Measurements from ENCODE around the gene NAA50. TPM values are rescaled to one million over a fixed set of nuclear protein-coding genes. Genes with fewer than 3 reads are reported as not detected.

Gene NAA50
- total and polyA plus RNA-seq, 10 of the 15 experiments (the other 5 are each of a cell fraction or from before 2014, with no cell fraction given) = 31.7 to 205 (median 110) TPM

- H4K20me1 ChIP-seq (ENCODE audit: control insufficient read depth, insufficient read depth) = no peaks in the 10 kb centered on the region
- ChIA-PET POLR2A (no interaction called here), SMC1A (ENCODE audit: uncharacterized antibody, unreplicated experiment) (interaction anchor here (1.7 kb wide), 2 partner anchors 11 to 61 kb away, joined by 4 read pairs; no protein-coding TSS in a partner anchor), RAD21 (ENCODE audit: unreplicated experiment) (no interaction called here), CTCF (interaction anchor here (0.7 kb wide), 1 partner anchor 122 kb away, joined by 3 read pairs; no protein-coding TSS in a partner anchor)
- H3K4me1 ChIP-seq (ENCODE audit: control insufficient read depth, insufficient read depth, low read length) = no peaks in the 10 kb centered on the region
- TF ChIP-seq SREBF2 (IDR thresholded peaks at IDR 0.05; ENCODE audit: low read length) = no peak
- no peaks in the 10 kb centered on the region for H3K9me3 ChIP-seq (replicated peaks; ENCODE audit: control insufficient read depth, insufficient read depth, low read length)
- H3K9ac ChIP-seq (ENCODE audit: control insufficient read depth, insufficient read depth, low read length) = no peak overlapping the region
- intact Hi-C loops (cut with micrococcal nuclease; ENCODE audit: unreplicated experiment) = no loop called here
- H3K27ac ChIP-seq (ENCODE audit: control insufficient read depth, insufficient read depth) = no peak overlapping the region
- ATAC-seq = no peak
- peaks cover 0 to 7% of the 10 kb centered on the region in 2 experiments; a peak in 1 of 4 replicates for H3K36me3 ChIP-seq (ENCODE audit: control insufficient read depth in 2 of 2, insufficient read depth in 2 of 2, low read length in 1 of 2)
- H3K27me3 ChIP-seq (replicated peaks in 1 of 2; ENCODE audit: control insufficient read depth in 2 of 2, insufficient read depth in 2 of 2, low read length in 1 of 2) = no peaks in the 10 kb centered on the region
- FAIRE-seq = no peak
- H3K4me3 ChIP-seq = no peak overlapping the region
- H3K4me2 ChIP-seq (ENCODE audit: control insufficient read depth, insufficient read depth) = no peak overlapping the region
- 71% methylated on average over 4 of the region's 4 CpGs for WGBS (ENCODE audit: insufficient coverage, insufficient replicate concordance, low lambda C conversion rate, missing lambda C conversion rate)
- no peak overlapping the region for H2AFZ ChIP-seq (ENCODE audit: control insufficient read depth, low read depth, low read length)
- H3K79me2 ChIP-seq (ENCODE audit: control insufficient read depth, insufficient read depth, low read length) = no peaks in the 10 kb centered on the region
- no TSS peak for BruUV-seq (replicated peaks)
- in situ Hi-C loops (cut with MboI) = no loop called here
- no peak for DNase-seq (ENCODE audit: low read depth, low spot score)
These were observed 72.5 kb downstream of the NAA50 start for GRCh38 chr3:113673593-113673992.

- no peak overlapping the region for H3K9ac ChIP-seq (ENCODE audit: control insufficient read depth, insufficient read depth, low read length)
- no peaks in the 10 kb centered on the region for H4K20me1 ChIP-seq (ENCODE audit: control insufficient read depth, insufficient read depth)
These were observed 78.0 kb downstream of the NAA50 start for GRCh38 chr3:113668015-113668414.

More at GRCh38 chr3:113668015-113668414, 78.0 kb downstream of the NAA50 start:
- DNase-seq (ENCODE audit: low read depth, low spot score) = no peak
- TSS peak; percentile 22 for BruUV-seq (replicated peaks)
- H3K4me2 ChIP-seq (ENCODE audit: control insufficient read depth, insufficient read depth) = no peak overlapping the region
- no peak overlapping the region for H3K4me3 ChIP-seq
- intact Hi-C loops (cut with micrococcal nuclease; ENCODE audit: unreplicated experiment) (no loop called here), in situ Hi-C loops (cut with MboI) (no loop called here)
- H3K27me3 ChIP-seq (replicated peaks in 1 of 2; ENCODE audit: control insufficient read depth in 2 of 2, insufficient read depth in 2 of 2, low read length in 1 of 2) = no peaks in the 10 kb centered on the region
- no peak overlapping the region for H3K27ac ChIP-seq (ENCODE audit: control insufficient read depth, insufficient read depth)
- CTCF ChIA-PET = interaction anchor here (0.9 to 1.4 kb wide), 3 partner anchors 90 to 175 kb away, joined by 3 to 4 read pairs (median 3); no protein-coding TSS in a partner anchor
- H3K79me2 ChIP-seq (ENCODE audit: control insufficient read depth, insufficient read depth, low read length) = no peaks in the 10 kb centered on the region
- RAD21 ChIA-PET (ENCODE audit: unreplicated experiment) = interaction anchor here (0.7 kb wide), 1 partner anchor 260 kb away, joined by 3 read pairs; no protein-coding TSS in a partner anchor
- no peak; the same call in 2 of the 3 replicates for ATAC-seq
- 59% methylated on average over 4 of the region's 4 CpGs for WGBS (ENCODE audit: insufficient coverage, insufficient replicate concordance, low lambda C conversion rate, missing lambda C conversion rate)
- no peak for FAIRE-seq
- TF ChIP-seq NRF1 (conservative IDR thresholded peaks at IDR 0.05; ENCODE audit: low read depth, low read length) (no peak), RUNX3 (IDR thresholded peaks at IDR 0.05; ENCODE audit: low read length) (peak; percentile 41)
- no peaks in the 10 kb centered on the region for H3K9me3 ChIP-seq (replicated peaks; ENCODE audit: control insufficient read depth, insufficient read depth, low read length)
- peaks cover 0 to 3% of the 10 kb centered on the region in 2 experiments; a peak in 1 of 4 replicates for H3K36me3 ChIP-seq (ENCODE audit: control insufficient read depth in 2 of 2, insufficient read depth in 2 of 2, low read length in 1 of 2)
- no peak overlapping the region for H2AFZ ChIP-seq (ENCODE audit: control insufficient read depth, low read depth, low read length)
- SMC1A ChIA-PET (ENCODE audit: uncharacterized antibody, unreplicated experiment) = interaction anchor here (0.6 to 1.5 kb wide), 5 partner anchors 10 to 77 kb away, joined by 3 to 4 read pairs (median 4); no protein-coding TSS in a partner anchor
- POLR2A ChIA-PET = interaction anchor here (0.6 kb wide), 1 partner anchor 21 kb away, joined by 3 read pairs; no protein-coding TSS in a partner anchor
- no peaks in the 10 kb centered on the region for H3K4me1 ChIP-seq (ENCODE audit: control insufficient read depth, insufficient read depth, low read length)

Other genes with a start within 250 kb of the NAA50 start
- 7.9 and 8.1 TPM in 2 replicates for gene SPICE1, start 231.1 kb downstream of the NAA50 start, total RNA-seq (2014; rRNA removed)
- 12.2 and 13.6 TPM in 2 replicates for gene SPICE1, start 231.1 kb downstream of the NAA50 start, total RNA-seq (2014; rRNA removed; fragmentation: Illumina TruSeq; extraction: Trizol)
- 10.9 and 11.3 TPM in 2 replicates for gene SPICE1, start 231.1 kb downstream of the NAA50 start, total RNA-seq (2021)
- 5.4 and 7.5 TPM in 2 replicates for gene SPICE1, start 231.1 kb downstream of the NAA50 start, polyA plus RNA-seq (2011; rRNA removed)
- gene SPICE1, start 231.1 kb downstream of the NAA50 start, polyA plus RNA-seq (2014; fragmentation: Illumina TruSeq; extraction: Trizol) = 5.7 and 13.0 TPM in 2 replicates
- 1 to 10 TPM; 2.0 to 2.7 TPM for gene SPICE1, start 231.1 kb downstream of the NAA50 start, polyA plus RNA-seq (2014; fragmentation: Nextera tagmentation; extraction: Ambion mirVana)
- 3.5 and 8.9 TPM in 2 replicates for gene SPICE1, start 231.1 kb downstream of the NAA50 start, polyA plus RNA-seq (2014; rRNA removed)
- 10 to 100 TPM; 10.1 to 13.9 TPM for gene SPICE1, start 231.1 kb downstream of the NAA50 start, polyA plus RNA-seq (2016; fragmentation: Nextera tagmentation; extraction: Ambion mirVana)
- 42.2 and 44.7 TPM in 2 replicates for gene SIDT1, start 213.7 kb downstream of the NAA50 start, total RNA-seq (2014; rRNA removed)
- 27.5 and 32.2 TPM in 2 replicates for gene SIDT1, start 213.7 kb downstream of the NAA50 start, total RNA-seq (2014; rRNA removed; fragmentation: Illumina TruSeq; extraction: Trizol)
- gene SIDT1, start 213.7 kb downstream of the NAA50 start, total RNA-seq (2021) = 24.6 and 26.8 TPM in 2 replicates
- gene SIDT1, start 213.7 kb downstream of the NAA50 start, polyA plus RNA-seq (2011; rRNA removed) = 36.8 and 45.0 TPM in 2 replicates
- 26.5 and 29.9 TPM in 2 replicates for gene SIDT1, start 213.7 kb downstream of the NAA50 start, polyA plus RNA-seq (2014; fragmentation: Illumina TruSeq; extraction: Trizol)
- 1 to 10 TPM; 3.0 to 3.2 TPM for gene SIDT1, start 213.7 kb downstream of the NAA50 start, polyA plus RNA-seq (2014; fragmentation: Nextera tagmentation; extraction: Ambion mirVana)
- 25.5 and 27.5 TPM in 2 replicates for gene SIDT1, start 213.7 kb downstream of the NAA50 start, polyA plus RNA-seq (2014; rRNA removed)
- gene SIDT1, start 213.7 kb downstream of the NAA50 start, polyA plus RNA-seq (2016; fragmentation: Nextera tagmentation; extraction: Ambion mirVana) = 10 to 100 TPM; 23.8 to 24.7 TPM
- gene USF3, start 49.6 kb downstream of the NAA50 start, total RNA-seq (2014; rRNA removed) = 8.8 and 9.0 TPM in 2 replicates
- 9.4 and 9.6 TPM in 2 replicates for gene USF3, start 49.6 kb downstream of the NAA50 start, total RNA-seq (2014; rRNA removed; fragmentation: Illumina TruSeq; extraction: Trizol)
- gene USF3, start 49.6 kb downstream of the NAA50 start, total RNA-seq (2021) = 10.5 and 11.3 TPM in 2 replicates
- 15.9 and 17.1 TPM in 2 replicates for gene USF3, start 49.6 kb downstream of the NAA50 start, polyA plus RNA-seq (2011; rRNA removed)
- gene USF3, start 49.6 kb downstream of the NAA50 start, polyA plus RNA-seq (2014; fragmentation: Illumina TruSeq; extraction: Trizol) = 7.7 and 11.0 TPM in 2 replicates
- gene USF3, start 49.6 kb downstream of the NAA50 start, polyA plus RNA-seq (2014; fragmentation: Nextera tagmentation; extraction: Ambion mirVana) = 1 to 10 TPM; 3.1 to 7.9 TPM
- gene USF3, start 49.6 kb downstream of the NAA50 start, polyA plus RNA-seq (2014; rRNA removed) = 5.5 and 6.0 TPM in 2 replicates
- gene USF3, start 49.6 kb downstream of the NAA50 start, polyA plus RNA-seq (2016; fragmentation: Nextera tagmentation; extraction: Ambion mirVana) = 1 to 10 TPM; 3.9 to 5.6 TPM
- gene ATP6V1A, start 786 bp upstream of the NAA50 start, total RNA-seq (2014; rRNA removed) = 52.2 and 72.3 TPM in 2 replicates
- 51.3 and 53.6 TPM in 2 replicates for gene ATP6V1A, start 786 bp upstream of the NAA50 start, total RNA-seq (2014; rRNA removed; fragmentation: Illumina TruSeq; extraction: Trizol)
- 61.4 and 64.5 TPM in 2 replicates for gene ATP6V1A, start 786 bp upstream of the NAA50 start, total RNA-seq (2021)
- gene ATP6V1A, start 786 bp upstream of the NAA50 start, polyA plus RNA-seq (2011; rRNA removed) = 42.9 and 59.5 TPM in 2 replicates
- 31.2 and 39.0 TPM in 2 replicates for gene ATP6V1A, start 786 bp upstream of the NAA50 start, polyA plus RNA-seq (2014; fragmentation: Illumina TruSeq; extraction: Trizol)
- gene ATP6V1A, start 786 bp upstream of the NAA50 start, polyA plus RNA-seq (2014; fragmentation: Nextera tagmentation; extraction: Ambion mirVana) = 10 to 100 TPM; 22.4 to 44.1 TPM
- gene ATP6V1A, start 786 bp upstream of the NAA50 start, polyA plus RNA-seq (2014; rRNA removed) = 22.2 and 30.0 TPM in 2 replicates
- 10 to 100 TPM; 63.1 to 65.8 TPM for gene ATP6V1A, start 786 bp upstream of the NAA50 start, polyA plus RNA-seq (2016; fragmentation: Nextera tagmentation; extraction: Ambion mirVana)
- gene GRAMD1C, start 92.5 kb upstream of the NAA50 start, total RNA-seq (2014; rRNA removed) = 3.8 and 5.9 TPM in 2 replicates
- 9.2 and 9.8 TPM in 2 replicates for gene GRAMD1C, start 92.5 kb upstream of the NAA50 start, total RNA-seq (2014; rRNA removed; fragmentation: Illumina TruSeq; extraction: Trizol)
- gene GRAMD1C, start 92.5 kb upstream of the NAA50 start, total RNA-seq (2021) = 5.5 TPM in 2 replicates
- 5.4 and 9.1 TPM in 2 replicates for gene GRAMD1C, start 92.5 kb upstream of the NAA50 start, polyA plus RNA-seq (2011; rRNA removed)
- gene GRAMD1C, start 92.5 kb upstream of the NAA50 start, polyA plus RNA-seq (2014; fragmentation: Illumina TruSeq; extraction: Trizol) = 6.1 and 7.6 TPM in 2 replicates
- 1 to 10 TPM; 3.2 to 8.4 TPM for gene GRAMD1C, start 92.5 kb upstream of the NAA50 start, polyA plus RNA-seq (2014; fragmentation: Nextera tagmentation; extraction: Ambion mirVana)
- 2.5 and 3.8 TPM in 2 replicates for gene GRAMD1C, start 92.5 kb upstream of the NAA50 start, polyA plus RNA-seq (2014; rRNA removed)
- 1 to 10 TPM; 4.9 to 8.8 TPM for gene GRAMD1C, start 92.5 kb upstream of the NAA50 start, polyA plus RNA-seq (2016; fragmentation: Nextera tagmentation; extraction: Ambion mirVana)
- 3.2 and 4.3 TPM in 2 replicates for gene ZDHHC23, start 201.8 kb upstream of the NAA50 start, total RNA-seq (2014; rRNA removed)
- gene ZDHHC23, start 201.8 kb upstream of the NAA50 start, total RNA-seq (2014; rRNA removed; fragmentation: Illumina TruSeq; extraction: Trizol) = 3.3 and 3.5 TPM in 2 replicates
- 3.3 and 4.6 TPM in 2 replicates for gene ZDHHC23, start 201.8 kb upstream of the NAA50 start, total RNA-seq (2021)
- 2.6 and 3.1 TPM in 2 replicates for gene ZDHHC23, start 201.8 kb upstream of the NAA50 start, polyA plus RNA-seq (2011; rRNA removed)
- gene ZDHHC23, start 201.8 kb upstream of the NAA50 start, polyA plus RNA-seq (2014; fragmentation: Illumina TruSeq; extraction: Trizol) = 4.3 and 5.0 TPM in 2 replicates
- gene ZDHHC23, start 201.8 kb upstream of the NAA50 start, polyA plus RNA-seq (2014; fragmentation: Nextera tagmentation; extraction: Ambion mirVana) = 1 to 10 TPM in 1 of 2 experiments, under 1 TPM in 1; 0.79 to 1.0 TPM
- 3.2 and 3.8 TPM in 2 replicates for gene ZDHHC23, start 201.8 kb upstream of the NAA50 start, polyA plus RNA-seq (2014; rRNA removed)
- 1 to 10 TPM in 1 of 2 experiments, under 1 TPM in 1; 0.95 to 1.4 TPM for gene ZDHHC23, start 201.8 kb upstream of the NAA50 start, polyA plus RNA-seq (2016; fragmentation: Nextera tagmentation; extraction: Ambion mirVana)

Data from GM12878 (cell line).